ENCODE data around the gene PTPRC.

- TF ChIP-seq EZH2 (IDR thresholded peaks at IDR 0.05; ENCODE audit: low read length, unreplicated experiment), result no peak
- TF ChIP-seq CTCF (conservative IDR thresholded peaks at IDR 0.05; ENCODE audit: low read depth, low read length), result no peak
- no peak for TF ChIP-seq EZH2phosphoT487 (IDR thresholded peaks at IDR 0.05; ENCODE audit: borderline replicate concordance, low read length)
Observed at GRCh38 chr1:198672124-198672523, 33.3 kb downstream of the PTPRC start.
